KMS-11 (cell line): ENCODE results near the gene HYDIN.

Experiments used
- H2AFZ ChIP-seq: fragments of 200-600 bp; sonication (generic); 2 replicates; pipeline ENCODE4 v1.6.1; 2016; ENCODE audit warnings: antibody characterized with exemption, mixed run types, low read depth
- H3K27ac ChIP-seq: fragments of 200-600 bp; sonication (generic); 2 replicates; pipeline ENCODE4 v1.6.1; 2016; ENCODE audit warnings: mild to moderate bottlenecking, mixed run types
- H3K27me3 ChIP-seq: fragments of 200-600 bp; sonication (generic); 2 replicates; pipeline ENCODE4 v1.6.1; 2017; ENCODE audit warnings: mild to moderate bottlenecking, low read depth, mixed run types, moderate library complexity; ENCODE audit not compliant: insufficient read depth
- H3K36me3 ChIP-seq: fragments of 200-600 bp; sonication (generic); 2 replicates; pipeline ENCODE4 v1.6.1; 2017; ENCODE audit warnings: mild to moderate bottlenecking, mixed run types; ENCODE audit not compliant: insufficient read depth
- H3K4me1 ChIP-seq: fragments of 200-600 bp; sonication (generic); 2 replicates; pipeline ENCODE4 v1.6.1; 2016; ENCODE audit warnings: mild to moderate bottlenecking, low read depth, mixed run types; ENCODE audit not compliant: poor library complexity, severe bottlenecking
- H3K4me2 ChIP-seq: fragments of 200-600 bp; sonication (generic); 2 replicates; pipeline ENCODE4 v1.7.0; 2016; ENCODE audit warnings: mild to moderate bottlenecking, mixed run types
- H3K4me3 ChIP-seq: fragments of 200-600 bp; sonication (generic); IDR thresholded peaks from 2 replicates; pipeline ENCODE4 v1.6.1; 2017; ENCODE audit warnings: low read depth, low read length, mixed read lengths; ENCODE audit not compliant: insufficient read depth
- H3K79me2 ChIP-seq: fragments of 200-600 bp; sonication (generic); 2 replicates; pipeline ENCODE4 v1.6.1; 2016; ENCODE audit warnings: low read depth, mixed run types; ENCODE audit not compliant: insufficient read depth
- H3K9ac ChIP-seq: fragments of 200-600 bp; sonication (generic); 2 replicates; pipeline ENCODE4 v1.6.1; 2016; ENCODE audit warnings: mild to moderate bottlenecking, mixed run types
- H4K20me1 ChIP-seq: fragments of 200-600 bp; sonication (generic); 2 replicates; pipeline ENCODE4 v1.6.1; 2016; ENCODE audit warnings: mild to moderate bottlenecking, mixed run types; ENCODE audit not compliant: insufficient read depth
- CTCF ChIP-seq: fragments of 200-600 bp; sonication (generic); conservative IDR thresholded peaks from 2 replicates; pipeline ENCODE4 v1.6.1; 2017; ENCODE audit warnings: low read depth, mild to moderate bottlenecking, antibody characterized with exemption, low read length, moderate library complexity, mixed read lengths

Gene HYDIN

GRCh38 chr16:70804734-70805169 lies 425.8 kb downstream of the HYDIN start:
- H3K9ac ChIP-seq, result no peak overlapping the region
- TF ChIP-seq CTCF, result no peak
- H3K27me3 ChIP-seq, result no peaks in the 10 kb centered on the region
- H4K20me1 ChIP-seq, result no peaks in the 10 kb centered on the region
- no peaks in the 10 kb centered on the region for H3K36me3 ChIP-seq
- no peak overlapping the region for H3K4me3 ChIP-seq
- H3K4me2 ChIP-seq, result no peak overlapping the region
- H3K4me1 ChIP-seq, result peaks cover 19% of the 10 kb centered on the region
- no peak overlapping the region for H2AFZ ChIP-seq
- H3K27ac ChIP-seq, result no peak overlapping the region
- H3K79me2 ChIP-seq, result peaks cover 8% of the 10 kb centered on the region

GRCh38 chr16:70804153-70804733 lies 426.3 kb downstream of the HYDIN start:
- H3K9ac ChIP-seq, result no peak overlapping the region
- H2AFZ ChIP-seq, result no peak overlapping the region
- H3K36me3 ChIP-seq, result no peaks in the 10 kb centered on the region
- no peak for TF ChIP-seq CTCF
- H3K4me1 ChIP-seq, result peaks cover 19% of the 10 kb centered on the region
- no peak overlapping the region for H3K27ac ChIP-seq
- H3K79me2 ChIP-seq, result peaks cover 13% of the 10 kb centered on the region
- no peak overlapping the region for H3K4me3 ChIP-seq
- H4K20me1 ChIP-seq, result no peaks in the 10 kb centered on the region
- no peaks in the 10 kb centered on the region for H3K27me3 ChIP-seq
- no peak overlapping the region for H3K4me2 ChIP-seq

GRCh38 chr16:70803319-70803718 lies 427.2 kb downstream of the HYDIN start:
- peaks cover 24% of the 10 kb centered on the region for H3K4me1 ChIP-seq
- peaks cover 23% of the 10 kb centered on the region for H3K79me2 ChIP-seq

GRCh38 chr16:70801611-70802010 lies 428.9 kb downstream of the HYDIN start:
- Histone ChIP-seq H3K4me2 (peak overlapping the region; percentile 30), H4K20me1 (no peaks in the 10 kb centered on the region), H3K27ac (no peak overlapping the region), H3K36me3 (no peaks in the 10 kb centered on the region), H2AFZ (peak overlapping the region; percentile 69; the same call in 1 of the 2 replicates), H3K4me1 (peaks cover 32% of the 10 kb centered on the region), H3K79me2 (peaks cover 36% of the 10 kb centered on the region), H3K4me3 (no peak overlapping the region), H3K9ac (no peak overlapping the region), H3K27me3 (no peaks in the 10 kb centered on the region)
- TF ChIP-seq CTCF, result no peak

More at GRCh38 chr16:70803319-70803718, 427.2 kb downstream of the HYDIN start:
- H4K20me1 ChIP-seq, result no peaks in the 10 kb centered on the region
- H2AFZ ChIP-seq, result no peak overlapping the region
- no peak overlapping the region for H3K27ac ChIP-seq
- H3K4me2 ChIP-seq, result no peak overlapping the region
- TF ChIP-seq CTCF, result no peak
- H3K4me3 ChIP-seq, result no peak overlapping the region
- no peak overlapping the region for H3K9ac ChIP-seq
- H3K27me3 ChIP-seq, result no peaks in the 10 kb centered on the region
- H3K36me3 ChIP-seq, result no peaks in the 10 kb centered on the region
